Psoas muscle (tissue), 8 donors: ENCODE results near the gene CYP26B1. TPM values are rescaled to one million over a fixed set of nuclear protein-coding genes. Genes with fewer than 3 reads are reported as not detected.

Experiments
- ATAC-seq, 4 donors: fragments of 200-7000 bp; cut with Tn5 transposase; one replicate each; pipeline ENCODE4 v1.9.1; 2020; ENCODE audit warnings: moderate library complexity in 3 of 4, mild to moderate bottlenecking in 2 of 4
- DNase-seq, 2 donors: peaks; one replicate each; pipeline ENCODE4 v3.0.0-alpha.2; 2020
- H3K27ac ChIP-seq: fragments of 200-600 bp; one replicate; pipeline ENCODE4 v1.8.0; 2022
- H3K27me3 ChIP-seq, 3 donors: fragments of 200-600 bp in 1 of 3; one replicate each; pipeline versions ENCODE4 v1.6.1 to v1.8.0; 2013 to 2022; ENCODE audit warnings: low read length in 2 of 3, mild to moderate bottlenecking in 2 of 3, moderate library complexity in 1 of 3; ENCODE audit not compliant: insufficient read depth in 3 of 3
- H3K36me3 ChIP-seq, 2 donors: fragments of 200-600 bp in 1 of 2; one replicate each; pipeline versions ENCODE4 v1.6.1 to v1.8.0; 2013 to 2022; ENCODE audit warnings: low read depth in 1 of 2, mild to moderate bottlenecking in 1 of 2, moderate library complexity in 1 of 2; ENCODE audit not compliant: insufficient read depth in 1 of 2
- H3K4me1 ChIP-seq: fragments of 200-600 bp; one replicate; pipeline ENCODE4 v1.8.0; 2022
- H3K4me3 ChIP-seq: fragments of 200-600 bp; one replicate; pipeline ENCODE4 v1.8.0; 2022; ENCODE audit warnings: mild to moderate bottlenecking
- H3K9me3 ChIP-seq: fragments of 200-600 bp; one replicate; pipeline ENCODE4 v1.8.0; 2022
- WGBS, 3 donors: extraction: QIAGEN DNeasy Blood & Tissue Kit; methylation state at CpG; one replicate each; pipeline versions ENCODE4 v1.1.6 to v1.1.7; 2013; 5-methylcytosine and 5-hydroxymethylcytosine counted together
- intact Hi-C, 2 donors: fragments of 100-400 bp; cut with DNase I; formaldehyde crosslinking; loops; one replicate each; pipeline versions ENCODE4 v1.11.0 to v1.14.2; 2022
- polyA plus RNA-seq, 3 donors: library from polyadenylated mRNA; stranded (reverse); fragments of 200-250 nt; gene quantifications; one replicate each; pipeline ENCODE4 v1.2.3, GENCODE V29; 2013
- total RNA-seq, 4 donors: library from RNA; stranded (reverse); fragmentation: NEBNext Ultra II Directional in 2 of 4; extraction: Animal tissue kit (Norgen Biotek cat#: 25700) in 2 of 4; gene quantifications; one replicate each; pipeline versions ENCODE4 v1.2.1 to v1.2.4, GENCODE V29; 2021 to 2023
- TF ChIP-seq, protein P1 (sequence below): fragments of 200-600 bp; IDR thresholded peaks from one replicate; pipeline ENCODE4 v1.8.0; 2022; ENCODE audit warnings: antibody characterized with exemption
- donor health status: healthy with polysubstance abuse.
- donor health status: DM: no; HTN: no; CAD: no; lungs with moderate emphysema.
- donor health status: Bipolar disorder and iron deficiency.
- donor health status: healthy.
- donor health status: DM: yes; HTN: yes; CAD: no.
- donor health status: DM: no; HTN: no; CAD: no.
- donor health status: DM: no; HTN: no; CAD: no.
- donor health status: DM: yes; HTN: yes; CAD: no.

CYP26B1 gene
- total and polyA plus RNA-seq, 7 donors, result 0.39 to 4.5 (median 1.3) TPM

DNA sequence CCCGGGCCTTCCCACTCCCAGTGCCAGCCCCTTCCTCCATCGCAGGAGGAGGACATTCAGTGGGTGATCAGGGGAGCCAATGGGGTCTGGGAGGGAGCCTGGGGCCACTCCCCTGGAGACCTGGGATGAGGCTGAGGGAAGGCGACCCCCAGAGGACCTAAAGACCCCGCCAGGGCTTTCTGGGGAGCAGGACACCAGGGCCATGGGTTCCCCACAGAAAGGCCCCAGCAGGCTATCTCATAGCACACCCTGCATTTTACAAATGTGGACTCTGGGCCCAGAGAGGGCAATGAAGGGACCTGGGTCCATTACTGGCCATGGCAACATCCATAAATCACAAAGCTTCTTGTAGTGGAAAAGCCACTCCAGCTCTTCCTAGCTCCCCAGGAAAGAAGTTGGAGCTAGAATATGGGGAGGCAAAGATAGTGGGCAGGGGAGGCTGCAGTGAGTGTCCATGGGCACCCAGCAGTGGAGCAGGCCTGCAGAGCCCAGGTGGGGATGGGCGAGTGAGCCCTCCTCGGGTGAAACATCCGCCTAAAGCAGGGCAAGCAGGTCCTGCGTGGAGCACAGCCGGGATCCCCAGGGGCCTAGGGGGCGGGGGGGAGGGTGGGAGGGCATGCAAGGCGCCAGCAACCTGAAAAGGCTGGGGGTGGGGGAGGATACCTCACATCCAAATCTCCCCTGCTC, 13.8 kb downstream of the CYP26B1 start:
- DNase-seq (no peak), ATAC-seq (no peak)
- 86 to 91% (median 87%) methylated on average over 10 to 11 of the region's 11 CpGs for WGBS, 3 donors
- Histone ChIP-seq H3K36me3 (no peaks in the 10 kb centered on the region), H3K9me3 (no peaks in the 10 kb centered on the region), H3K4me1 (peaks cover 11% of the 10 kb centered on the region), H3K27ac (no peak overlapping the region), H3K4me3 (no peak overlapping the region), H3K27me3 (no peaks in the 10 kb centered on the region)
- intact Hi-C loops, result loop anchor here in 1 of 2 donors (10.0 kb wide), 1 partner anchor 109 kb away; no protein-coding TSS in a partner anchor
- TF ChIP-seq, protein P1, sequence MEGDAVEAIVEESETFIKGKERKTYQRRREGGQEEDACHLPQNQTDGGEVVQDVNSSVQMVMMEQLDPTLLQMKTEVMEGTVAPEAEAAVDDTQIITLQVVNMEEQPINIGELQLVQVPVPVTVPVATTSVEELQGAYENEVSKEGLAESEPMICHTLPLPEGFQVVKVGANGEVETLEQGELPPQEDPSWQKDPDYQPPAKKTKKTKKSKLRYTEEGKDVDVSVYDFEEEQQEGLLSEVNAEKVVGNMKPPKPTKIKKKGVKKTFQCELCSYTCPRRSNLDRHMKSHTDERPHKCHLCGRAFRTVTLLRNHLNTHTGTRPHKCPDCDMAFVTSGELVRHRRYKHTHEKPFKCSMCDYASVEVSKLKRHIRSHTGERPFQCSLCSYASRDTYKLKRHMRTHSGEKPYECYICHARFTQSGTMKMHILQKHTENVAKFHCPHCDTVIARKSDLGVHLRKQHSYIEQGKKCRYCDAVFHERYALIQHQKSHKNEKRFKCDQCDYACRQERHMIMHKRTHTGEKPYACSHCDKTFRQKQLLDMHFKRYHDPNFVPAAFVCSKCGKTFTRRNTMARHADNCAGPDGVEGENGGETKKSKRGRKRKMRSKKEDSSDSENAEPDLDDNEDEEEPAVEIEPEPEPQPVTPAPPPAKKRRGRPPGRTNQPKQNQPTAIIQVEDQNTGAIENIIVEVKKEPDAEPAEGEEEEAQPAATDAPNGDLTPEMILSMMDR, result no peak

DNA sequence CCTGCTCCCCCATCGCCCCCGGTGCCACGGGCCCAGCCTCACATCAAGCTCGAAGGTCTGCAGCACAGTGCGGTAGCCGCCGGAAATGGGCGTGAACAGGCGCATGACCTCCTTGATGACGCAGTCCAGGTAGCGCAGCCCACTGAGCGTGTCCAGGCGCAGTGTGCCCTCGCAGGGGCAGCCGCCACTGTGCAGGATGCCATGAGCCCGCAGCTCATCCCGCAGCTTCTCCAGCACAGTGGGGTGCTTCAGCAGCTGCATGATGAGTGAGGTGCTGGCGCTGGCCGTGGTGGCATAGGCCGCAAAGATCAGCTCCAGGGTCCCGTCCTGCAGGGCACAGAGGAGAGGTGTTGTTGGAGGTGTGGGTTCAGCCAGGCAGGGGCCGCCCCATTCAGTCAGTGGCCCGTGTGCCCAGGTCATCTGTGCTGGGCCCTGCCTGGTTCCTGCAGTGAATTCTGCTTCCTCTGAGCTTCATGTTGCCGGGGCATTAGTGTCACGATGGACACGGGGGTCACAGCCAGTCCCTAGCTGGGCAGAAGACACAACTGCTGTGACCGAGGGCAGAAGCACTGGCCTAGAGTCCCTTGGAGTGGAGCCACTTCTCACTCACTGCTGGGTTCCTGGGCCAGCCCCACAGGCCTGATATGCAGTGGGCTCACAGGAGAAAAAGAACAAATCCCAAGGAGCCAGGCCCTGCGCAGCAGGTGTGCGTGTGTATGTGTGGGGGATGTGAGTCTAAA, 14.5 kb downstream of the CYP26B1 start:
- no peak for DNase-seq
- Histone ChIP-seq H3K4me1 (peaks cover 6% of the 10 kb centered on the region), H3K36me3 (no peaks in the 10 kb centered on the region), H3K27me3 (no peaks in the 10 kb centered on the region), H3K27ac (no peak overlapping the region), H3K9me3 (no peaks in the 10 kb centered on the region), H3K4me3 (no peak overlapping the region)
- WGBS, 3 donors, result 95 to 97% (median 96%) methylated on average over 27 to 29 of the region's 29 CpGs
- TF ChIP-seq, protein P1, result no peak
- no peak for ATAC-seq
- intact Hi-C loops, result loop anchor here in 1 of 2 donors (10.0 kb wide), 1 partner anchor 108 kb away; no protein-coding TSS in a partner anchor

DNA sequence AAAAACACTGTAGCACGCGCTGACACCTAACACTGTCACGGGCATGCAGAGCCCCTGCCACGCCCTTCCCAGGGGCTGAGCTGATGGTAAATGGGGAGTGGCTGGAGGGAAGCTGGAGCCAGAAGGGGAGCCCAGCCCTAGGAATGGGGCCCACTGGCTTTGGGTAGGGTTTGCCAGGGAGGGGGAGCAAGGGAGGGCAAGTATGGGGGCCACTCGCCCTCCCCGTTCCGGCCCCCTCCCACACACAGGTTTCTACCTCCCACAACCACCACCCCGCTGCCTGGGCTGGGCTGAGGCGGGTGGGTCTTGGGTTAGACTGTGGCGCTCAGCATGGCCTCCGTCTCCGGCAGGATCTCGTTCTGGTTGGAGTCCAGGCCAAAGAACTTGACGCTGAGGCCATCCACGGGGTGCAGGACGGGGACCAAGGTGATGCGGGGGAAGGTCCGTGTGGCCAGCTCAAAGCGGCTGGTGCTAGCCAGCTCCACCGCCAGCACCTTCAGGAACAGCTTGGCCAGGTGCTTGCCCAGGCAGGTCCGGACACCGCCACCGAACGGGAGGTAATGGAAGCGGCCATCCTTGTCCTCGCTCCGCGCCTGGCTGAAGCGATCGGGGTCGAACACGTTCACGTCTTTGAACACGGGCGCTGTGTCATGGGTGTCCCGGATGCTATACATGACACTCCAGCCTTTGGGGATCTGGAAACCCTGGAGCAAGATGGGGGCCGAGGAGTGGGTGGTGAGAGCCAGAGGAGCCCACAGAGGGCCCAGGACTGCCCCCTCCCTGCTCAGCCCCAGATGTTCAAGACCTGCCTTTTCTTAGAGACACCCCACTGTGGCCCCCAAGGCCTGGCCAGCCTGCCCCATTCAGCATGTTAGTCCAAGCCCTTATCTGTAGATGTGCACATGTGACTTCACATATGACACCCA, 15.5 kb downstream of the CYP26B1 start:
- intact Hi-C loops, result loop anchor here in 1 of 2 donors (10.0 kb wide), 1 partner anchor 107 kb away; no protein-coding TSS in a partner anchor
- Histone ChIP-seq H3K27ac (no peak overlapping the region), H3K27me3 (no peaks in the 10 kb centered on the region), H3K36me3 (no peaks in the 10 kb centered on the region), H3K4me1 (no peaks in the 10 kb centered on the region), H3K9me3 (no peaks in the 10 kb centered on the region), H3K4me3 (no peak overlapping the region)
- no peak for ATAC-seq
- DNase-seq, result no peak
- WGBS, 3 donors, result 95 to 96% (median 95%) methylated on average over 33 to 37 of the region's 37 CpGs
- TF ChIP-seq, protein P1, result no peak

DNA sequence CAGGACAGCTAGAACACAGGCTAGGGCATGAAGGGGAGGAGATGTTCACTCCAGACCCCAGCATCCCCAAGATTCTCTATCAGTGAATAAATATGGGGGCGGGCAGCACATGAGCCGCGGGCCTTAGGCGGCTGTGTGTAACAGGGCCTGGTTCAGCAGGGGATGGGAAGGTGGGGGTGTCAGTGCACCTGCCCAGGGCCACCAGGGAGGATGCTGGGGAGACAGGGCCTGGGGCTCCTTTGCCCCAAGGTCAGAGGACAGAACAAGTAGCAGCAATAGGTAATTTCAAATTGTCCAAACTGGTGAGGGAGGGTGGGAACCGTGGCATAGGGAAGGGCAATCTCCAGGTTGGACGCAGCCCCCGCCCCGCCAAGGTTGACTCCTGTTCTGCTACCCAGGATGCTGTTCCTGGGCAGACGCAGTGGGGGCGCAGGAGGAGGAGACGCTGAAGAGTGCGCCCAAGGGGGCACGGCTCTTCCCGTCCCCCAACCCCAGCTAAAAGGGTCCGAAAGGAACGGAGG, 16.2 kb downstream of the CYP26B1 start:
- intact Hi-C loops, result loop anchor here in 1 of 2 donors (10.0 kb wide), 1 partner anchor 107 kb away; no protein-coding TSS in a partner anchor
- Histone ChIP-seq H3K9me3 (no peaks in the 10 kb centered on the region), H3K27ac (no peak overlapping the region), H3K27me3 (no peaks in the 10 kb centered on the region), H3K36me3 (no peaks in the 10 kb centered on the region), H3K4me1 (no peaks in the 10 kb centered on the region), H3K4me3 (no peak overlapping the region)
- no peak for ATAC-seq
- 95 to 96% (median 96%) methylated on average over 12 to 16 of the region's 16 CpGs for WGBS, 3 donors
- TF ChIP-seq, protein P1, result no peak
- DNase-seq, result no peak
